ENCODE results near the gene C1orf21.

Gene C1orf21

DNA sequence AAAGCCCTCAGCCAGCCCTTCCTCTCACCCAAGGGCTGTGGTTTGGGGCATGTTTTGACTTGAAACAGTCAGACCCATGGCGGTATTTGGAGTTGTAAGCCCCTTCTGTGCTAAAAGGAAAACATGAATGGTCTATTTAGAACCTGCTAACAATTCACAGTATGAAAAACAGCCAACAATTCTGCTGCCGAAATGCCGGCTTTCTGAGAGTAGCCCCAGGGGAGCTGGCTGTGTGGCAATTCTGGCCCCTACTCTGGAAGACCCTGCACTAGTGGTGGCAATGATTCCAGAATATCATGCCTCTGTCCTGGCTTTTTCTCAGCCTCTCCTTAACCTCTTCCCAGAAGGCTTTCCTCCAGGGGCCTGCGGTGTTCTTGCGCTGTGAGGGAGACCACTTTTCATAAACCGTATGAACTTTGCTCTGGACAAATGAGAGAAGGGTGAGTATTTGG is 249.2 kb downstream of the C1orf21 start:
- H3K27ac ChIP-seq: no peak overlapping the region
- TF ChIP-seq CTCF (conservative IDR thresholded peaks at IDR 0.05): no peak

- H3K27ac ChIP-seq: no peak overlapping the region
- no peak for TF ChIP-seq CTCF (conservative IDR thresholded peaks at IDR 0.05)
These were observed 250.9 kb downstream of the C1orf21 start for GRCh38 chr1:184637664-184638240.

DNA sequence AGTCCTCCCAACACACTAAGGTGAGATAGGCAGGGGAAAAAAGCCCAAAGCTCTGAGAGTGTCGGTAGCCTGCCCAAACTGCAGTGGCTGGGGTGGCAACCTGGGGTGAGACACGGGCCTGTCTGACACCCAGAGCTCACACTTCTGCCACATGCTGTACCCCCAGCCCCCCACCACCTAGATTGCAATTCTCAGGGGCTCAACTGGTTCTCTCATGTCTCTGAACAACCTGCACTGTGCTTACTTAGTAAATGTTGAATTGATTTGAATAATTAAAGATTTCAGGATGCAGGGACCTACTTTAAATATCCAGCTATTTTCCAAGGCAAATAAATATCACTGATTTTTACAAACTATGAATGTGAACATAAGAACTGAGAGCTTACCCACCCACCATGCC is 252.4 kb downstream of the C1orf21 start:
- no peak for TF ChIP-seq CTCF (conservative IDR thresholded peaks at IDR 0.05)
- H3K27ac ChIP-seq: no peak overlapping the region

- H3K27ac ChIP-seq: no peak overlapping the region
- TF ChIP-seq CTCF (conservative IDR thresholded peaks at IDR 0.05): no peak
These were observed 253.7 kb downstream of the C1orf21 start for GRCh38 chr1:184640505-184640904.

DNA sequence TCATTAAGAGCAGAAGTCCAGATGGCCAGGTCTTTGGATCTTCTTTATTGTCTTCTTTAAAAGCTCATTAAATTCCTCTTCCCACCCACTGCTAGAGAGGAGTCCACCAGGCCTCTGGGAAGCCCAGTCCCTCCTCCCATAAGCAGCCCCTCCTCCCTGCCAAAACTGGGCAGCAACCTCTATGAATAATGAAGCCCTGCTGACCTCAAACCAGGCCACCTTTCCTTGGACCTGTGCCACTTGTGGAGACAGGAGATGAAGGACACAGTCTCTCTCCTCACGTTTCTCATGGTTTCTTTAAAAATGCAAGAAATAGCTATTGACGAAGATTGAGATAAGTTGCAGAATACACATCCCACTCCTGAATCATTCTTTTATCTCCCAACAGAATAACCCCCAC is 255.1 kb downstream of the C1orf21 start:
- no peak for TF ChIP-seq CTCF (conservative IDR thresholded peaks at IDR 0.05)
- no peak overlapping the region for H3K27ac ChIP-seq

DNA sequence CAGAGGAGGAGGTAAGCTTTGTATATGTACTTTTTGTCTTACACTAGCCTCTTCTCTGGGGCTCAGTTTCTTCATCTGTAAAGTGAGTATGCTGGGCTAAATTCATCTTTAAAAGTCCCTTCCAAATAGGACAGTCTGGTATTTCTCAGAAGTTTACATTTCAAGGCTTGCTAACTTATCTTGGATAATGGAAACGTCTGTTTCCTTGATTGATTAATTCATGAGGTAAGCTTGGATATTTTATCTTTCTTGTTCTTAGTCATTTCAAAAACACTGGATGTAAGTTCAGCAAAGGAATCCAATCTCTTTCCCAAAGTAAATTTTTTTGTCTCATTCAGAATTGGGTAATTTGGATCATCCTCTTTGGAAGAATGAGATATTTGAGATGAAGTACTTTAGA is 256.8 kb downstream of the C1orf21 start:
- no peak for TF ChIP-seq CTCF (conservative IDR thresholded peaks at IDR 0.05)
- H3K27ac ChIP-seq: no peak overlapping the region

DNA sequence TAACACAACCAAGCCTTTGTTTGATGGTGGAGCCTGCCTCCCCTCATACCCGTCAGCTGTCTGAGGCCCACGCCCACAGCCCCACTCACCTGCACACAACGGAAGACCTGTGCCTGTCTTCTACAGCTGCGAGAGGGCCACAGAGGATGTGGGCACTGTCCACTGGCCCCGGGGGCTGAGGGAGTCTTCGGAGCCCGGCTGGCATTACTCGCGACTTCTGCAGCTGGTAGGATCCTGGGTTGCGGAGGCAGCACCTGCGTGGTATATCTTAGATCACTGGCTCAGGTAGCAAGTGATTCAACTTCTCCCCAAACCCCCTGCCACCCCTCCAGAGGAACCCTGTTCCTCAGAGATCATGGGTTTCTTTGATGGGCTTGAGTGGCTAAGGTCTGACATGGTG is 257.9 kb downstream of the C1orf21 start:
- TF ChIP-seq CTCF (conservative IDR thresholded peaks at IDR 0.05): no peak
- no peak overlapping the region for H3K27ac ChIP-seq
